H1 (cell line): ENCODE results near the gene ALDH4A1.

Source experiments
- BRCA1 ChIP-seq: IDR thresholded peaks from 2 replicates; pipeline ENCODE4 v1.6.1; 2012; ENCODE audit warnings: low read depth, low read length, improper control_type of control experiment
- CTCF ChIP-seq, 3 experiments: IDR thresholded peaks; 1 replicate in 2 of 3; 2 replicates in 1 of 3; pipeline versions ENCODE4 v1.5.1 to v1.6.1; 2011; ENCODE audit warnings: low read length in 3 of 3, mild to moderate bottlenecking in 3 of 3, inconsistent platforms in 2 of 3, low read depth in 1 of 3, moderate library complexity in 1 of 3; ENCODE audit not compliant: insufficient read depth in 1 of 3; ENCODE audit errors: control extremely low read depth in 1 of 3
- HDAC6 ChIP-seq: IDR thresholded peaks from one replicate; pipeline ENCODE4 v1.7.1; 2012; ENCODE audit warnings: low read depth, mild to moderate bottlenecking, inconsistent platforms, low read length, moderate library complexity
- MAFK ChIP-seq: IDR thresholded peaks from 2 replicates; pipeline ENCODE4 v1.6.1; 2012; ENCODE audit warnings: low read depth, mild to moderate bottlenecking, improper control_type of control experiment, low read length

GRCh38 chr1:18946550-18947381, 44.4 kb upstream of the ALDH4A1 start:
- no peak for TF ChIP-seq CTCF (IDR thresholded peaks at IDR 0.05; ENCODE audit: control extremely low read depth in 1 of 3, insufficient read depth in 1 of 3, low read depth in 1 of 3, low read length in 3 of 3)
- no peak for TF ChIP-seq MAFK
- TF ChIP-seq HDAC6, result no peak
- TF ChIP-seq BRCA1, result no peak
